Nephron (organoid): Measurements from ENCODE around the gene GDPD5.

Source experiments
- H3K27ac Mint-ChIP-seq, 3 experiments: 2 replicates each; pipeline ENCODE4 v1.8.0; 2020; ENCODE audit warnings: mixed read lengths in 3 of 3, mild to moderate bottlenecking in 2 of 3, moderate library complexity in 1 of 3
- H3K27me3 Mint-ChIP-seq: 2 replicates; pipeline ENCODE4 v1.8.0; 2021; ENCODE audit warnings: low read depth, mild to moderate bottlenecking, moderate library complexity, mixed read lengths
- H3K36me3 Mint-ChIP-seq: 2 replicates; pipeline ENCODE4 v1.8.0; 2020; ENCODE audit warnings: low read depth, mixed read lengths
- H3K4me1 Mint-ChIP-seq: 2 replicates; pipeline ENCODE4 v1.8.0; 2020; ENCODE audit warnings: mixed read lengths
- H3K4me3 Mint-ChIP-seq, 3 experiments: 2 replicates each; pipeline ENCODE4 v1.8.0; 2020; ENCODE audit warnings: mild to moderate bottlenecking in 3 of 3, mixed read lengths in 3 of 3, moderate library complexity in 2 of 3
- H3K9me3 Mint-ChIP-seq: 2 replicates; pipeline ENCODE4 v1.8.0; 2020; ENCODE audit warnings: mixed read lengths
- CTCF ChIP-seq, 3 experiments: fragments of 200-600 bp; sonication (generic); IDR thresholded peaks; one replicate each; pipeline ENCODE4 v1.5.0; 2021; ENCODE audit warnings: antibody characterized with exemption in 3 of 3; ENCODE audit not compliant: unreplicated experiment in 3 of 3

Gene GDPD5

GRCh38 chr11:75523189-75523588 lies 2.6 kb downstream of the GDPD5 start:
- Mint-ChIP-seq H3K27me3 (peaks cover 53% of the 10 kb centered on the region), H3K27ac (no peak overlapping the region), H3K4me3 (peak overlapping the region; percentile 40 to 58 (median 43)), H3K9me3 (no peaks in the 10 kb centered on the region), H3K4me1 (peaks cover 28% of the 10 kb centered on the region), H3K36me3 (no peaks in the 10 kb centered on the region)
- no peak for TF ChIP-seq CTCF (IDR thresholded peaks at IDR 0.05; ENCODE audit: unreplicated experiment in 3 of 3)

DNA sequence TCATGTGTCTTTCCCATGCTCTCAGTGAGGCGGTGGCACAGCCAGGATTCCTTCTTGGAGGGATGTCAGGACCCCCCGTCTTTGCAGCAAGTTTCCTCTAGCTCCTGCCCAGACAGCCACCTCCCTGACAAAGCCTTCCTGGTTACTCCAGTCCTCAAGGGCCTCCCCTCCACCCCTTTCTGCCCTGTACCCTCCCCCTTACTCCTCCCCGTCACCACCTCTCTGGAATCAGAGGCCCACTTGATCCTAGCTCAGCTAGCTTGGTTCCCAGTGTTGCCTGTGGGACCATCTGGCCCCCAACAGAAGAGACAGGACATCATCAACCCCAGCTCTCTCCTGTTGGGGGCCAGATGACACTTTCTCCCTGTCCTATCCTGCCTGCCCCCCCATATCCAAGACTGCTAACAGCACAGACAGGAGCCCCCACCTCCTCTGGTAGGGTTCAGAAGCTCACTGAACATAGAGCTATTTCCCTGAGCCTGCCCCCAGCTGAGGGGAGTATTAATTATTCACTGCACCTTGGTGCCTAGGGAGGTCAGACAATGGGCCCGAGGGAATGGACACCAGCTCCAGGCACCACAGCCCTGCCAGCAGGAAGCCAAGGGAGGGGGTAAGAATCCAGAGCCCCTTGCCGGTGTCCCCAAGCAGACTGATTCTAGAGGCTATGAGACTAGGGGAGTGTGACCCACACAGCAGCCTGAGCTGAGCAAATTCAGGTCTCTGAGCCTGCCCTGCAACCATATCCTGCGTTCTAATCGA lies 3.3 kb downstream of the GDPD5 start:
- H3K4me3 Mint-ChIP-seq, result no peak overlapping the region
- H3K27ac Mint-ChIP-seq, result no peak overlapping the region
- no peaks in the 10 kb centered on the region for H3K36me3 Mint-ChIP-seq
- peaks cover 53% of the 10 kb centered on the region for H3K27me3 Mint-ChIP-seq
- peaks cover 32% of the 10 kb centered on the region for H3K4me1 Mint-ChIP-seq
- TF ChIP-seq CTCF (IDR thresholded peaks at IDR 0.05; ENCODE audit: unreplicated experiment in 3 of 3), result no peak
- H3K9me3 Mint-ChIP-seq, result no peaks in the 10 kb centered on the region

- H3K27me3 Mint-ChIP-seq, result peaks cover 46% of the 10 kb centered on the region
- peaks cover 32% of the 10 kb centered on the region for H3K4me1 Mint-ChIP-seq
- no peaks in the 10 kb centered on the region for H3K36me3 Mint-ChIP-seq
- H3K27ac Mint-ChIP-seq, result no peak overlapping the region
- no peak overlapping the region for H3K4me3 Mint-ChIP-seq
- no peak for TF ChIP-seq CTCF (IDR thresholded peaks at IDR 0.05; ENCODE audit: unreplicated experiment in 3 of 3)
- H3K9me3 Mint-ChIP-seq, result no peaks in the 10 kb centered on the region
These were observed 5.1 kb downstream of the GDPD5 start for GRCh38 chr11:75520688-75521087.

GRCh38 chr11:75518771-75519653 lies 6.7 kb downstream of the GDPD5 start:
- Mint-ChIP-seq H3K27ac (peak overlapping the region in 2 of 3 experiments; percentile 75 to 76), H3K27me3 (peaks cover 38% of the 10 kb centered on the region), H3K4me3 (peak overlapping the region in 1 of 3 experiments; percentile 50), H3K36me3 (no peaks in the 10 kb centered on the region), H3K9me3 (no peaks in the 10 kb centered on the region), H3K4me1 (peaks cover 26% of the 10 kb centered on the region)
- TF ChIP-seq CTCF (IDR thresholded peaks at IDR 0.05; ENCODE audit: unreplicated experiment in 3 of 3), result no peak

GRCh38 chr11:75518204-75518549 lies 7.6 kb downstream of the GDPD5 start:
- no peak for TF ChIP-seq CTCF (IDR thresholded peaks at IDR 0.05; ENCODE audit: unreplicated experiment in 3 of 3)
- Mint-ChIP-seq H3K4me3 (no peak overlapping the region), H3K27me3 (peaks cover 29% of the 10 kb centered on the region), H3K9me3 (no peaks in the 10 kb centered on the region), H3K4me1 (peaks cover 26% of the 10 kb centered on the region), H3K27ac (no peak overlapping the region), H3K36me3 (no peaks in the 10 kb centered on the region)
